HepG2 (cell line): ENCODE measurements around the gene DMXL2. TPM values are rescaled to one million over a fixed set of nuclear protein-coding genes. Genes with fewer than 3 reads are reported as not detected.
A peak's percentile ranks its signal among the peaks of the same experiment; 100 is the strongest.
"Not testable (repeated sequence)": the region's sequence is repeated elsewhere in the genome, so short reads cannot be mapped to it uniquely, and the experiment has no call there.

Experiments used
- ATAC-seq: fragments of 200-7000 bp; cut with Tn5 transposase; 3 replicates; pipeline ENCODE4 v1.9.1; 2020; ENCODE audit warnings: mild to moderate bottlenecking, moderate library complexity
- BruUV-seq: library from RNA; stranded (reverse); fragments of 400-500 nt; replicated peaks from 2 replicates; lab custom pipeline; 2021; lab: Mats Ljungman, UMichigan
- CTCF ChIA-PET: fragments of 300-600 bp; formaldehyde crosslinking; extraction: SDS; loops from one replicate; lab custom pipeline; 2021; ENCODE audit warnings: low total read pairs, inconsistent platforms, low intra/inter-chr PET ratio; lab: Yijun Ruan, JAX
- POLR2A ChIA-PET: fragments of 350-600 bp; sonication (Branson Sonifier 250); formaldehyde crosslinking; loops from one replicate; lab custom pipeline; 2020; ENCODE audit warnings: antibody characterized with exemption, inconsistent platforms; lab: Yijun Ruan, JAX
- DNase-seq: peaks from one replicate; pipeline ENCODE4 v3.0.0-alpha.2; 2015; ENCODE audit warnings: low spot score
- FAIRE-seq: peaks from 3 replicates; lab custom pipeline; 2011; peaks lifted over from hg19 to GRCh38; lab: Jason Lieb, UNC
- H2AFZ ChIP-seq: one replicate; pipeline ENCODE4 v1.6.1; 2011; ENCODE audit warnings: low read length, inconsistent platforms
- H3K27ac ChIP-seq: fragments of 300-600 bp; 3 replicates; pipeline ENCODE4 v1.8.0; 2011; ENCODE audit warnings: mixed run types, mild to moderate bottlenecking, mixed read lengths, low read length, inconsistent platforms; ENCODE audit not compliant: insufficient read depth; ENCODE audit errors: extremely low read length
- H3K27me3 ChIP-seq, 2 experiments: fragments of 200-600 bp in 1 of 2; 2 replicates in 1 of 2; 3 replicates in 1 of 2; pipeline versions ENCODE4 v1.6.0 to v1.8.0; 2011; ENCODE audit warnings: low read length in 2 of 2, mild to moderate bottlenecking in 2 of 2, moderate library complexity in 2 of 2, inconsistent platforms in 1 of 2; ENCODE audit not compliant: insufficient read depth in 2 of 2, control insufficient read depth in 1 of 2
- H3K36me3 ChIP-seq, 2 experiments: fragments of 200-600 bp in 1 of 2; replicated peaks in 1 of 2; 2 replicates in 1 of 2; 3 replicates in 1 of 2; pipeline versions ENCODE4 v1.5.1 to v1.8.0; 2011; ENCODE audit warnings: low read length in 2 of 2, inconsistent platforms in 1 of 2; ENCODE audit not compliant: insufficient read depth in 2 of 2, control insufficient read depth in 1 of 2
- H3K4me1 ChIP-seq: 2 replicates; pipeline ENCODE4 v1.5.1; 2012; ENCODE audit warnings: low read length, inconsistent platforms; ENCODE audit not compliant: insufficient read depth
- H3K4me2 ChIP-seq: 2 replicates; pipeline ENCODE4 v1.6.0; 2011; ENCODE audit warnings: low read depth, low read length, inconsistent platforms
- H3K4me3 ChIP-seq, 3 experiments: fragments of 200-600 bp in 1 of 3; sonication (generic), shearing (Covaris generic) in 1 of 3; replicated peaks in 1 of 3; 2 replicates each; pipeline ENCODE4 v1.5.1; 2011 to 2016; ENCODE audit warnings: low read length in 3 of 3, inconsistent platforms in 2 of 3, low read depth in 2 of 3, mild to moderate bottlenecking in 2 of 3, control low read depth in 1 of 3, mixed read lengths in 1 of 3; ENCODE audit not compliant: insufficient read depth in 1 of 3
- H3K79me2 ChIP-seq: one replicate; pipeline ENCODE4 v1.6.1; 2011; ENCODE audit warnings: low read length, inconsistent platforms; ENCODE audit not compliant: insufficient read depth
- H3K9ac ChIP-seq: 2 replicates; pipeline ENCODE4 v1.6.0; 2011; ENCODE audit warnings: mild to moderate bottlenecking, low read depth, low read length, inconsistent platforms; ENCODE audit not compliant: insufficient read depth
- H3K9me3 ChIP-seq: 2 replicates; pipeline ENCODE4 v1.5.1; 2012; ENCODE audit warnings: mild to moderate bottlenecking, low read length
- H4K20me1 ChIP-seq: 2 replicates; pipeline ENCODE4 v1.6.0; 2011; ENCODE audit warnings: inconsistent platforms, mild to moderate bottlenecking, low read length, moderate library complexity; ENCODE audit not compliant: insufficient read depth
- MYC ChIP-seq: sonication (generic); formaldehyde crosslinking; IDR thresholded peaks from 2 replicates; pipeline ENCODE4 v1.9.0; 2021; ENCODE audit warnings: missing genetic modification reagents, borderline replicate concordance
- POGZ ChIP-seq: sonication (generic); formaldehyde crosslinking; IDR thresholded peaks from 2 replicates; pipeline ENCODE4 v1.4.0; 2020; ENCODE audit warnings: mild to moderate bottlenecking, missing genetic modification reagents
- ZMYM4 ChIP-seq: sonication (generic); formaldehyde crosslinking; IDR thresholded peaks from 2 replicates; pipeline ENCODE4 v1.8.1; 2023; ENCODE audit warnings: mild to moderate bottlenecking, missing genetic modification reagents
- ZNF687 ChIP-seq: sonication (generic); formaldehyde crosslinking; IDR thresholded peaks from 2 replicates; pipeline ENCODE4 v1.5.1; 2020; ENCODE audit warnings: mild to moderate bottlenecking, missing genetic modification reagents, moderate library complexity
- WGBS: methylation state at CpG from one replicate; pipeline ENCODE4 v1.1.6; 2017; ENCODE audit warnings: low lambda C conversion rate; 5-methylcytosine and 5-hydroxymethylcytosine counted together
- in situ Hi-C: cut with HindIII; loops from 2 replicates; pipeline ENCODE4 v1.10.0; 2017; ENCODE audit warnings: low pct_unique_long_range_greater_than_20kb; ENCODE audit not compliant: extremely low pct_ligation_motif_present
- intact Hi-C: fragments of 100-400 bp; cut with micrococcal nuclease; formaldehyde crosslinking; loops from one replicate; pipeline ENCODE4 v1.10.0; 2022; ENCODE audit not compliant: unreplicated experiment
- polyA plus RNA-seq, 8 experiments: library from polyadenylated mRNA; depleted of rRNA in 3 of 8; stranded (reverse) in 7 of 8; unstranded in 1 of 8; fragments of >200 nt; fragmentation: Illumina TruSeq in 4 of 8; extraction: Trizol in 4 of 8; gene quantifications; 2 replicates each; pipeline versions ENCODE4 v1.2.1 to v1.2.3, GENCODE V29; 2011 to 2016; ENCODE audit warnings: low read depth in 4 of 8, missing spikeins in 1 of 8, mixed read lengths in 1 of 8; ENCODE audit not compliant: insufficient read depth in 1 of 8
- total RNA-seq, 5 experiments: library from RNA; depleted of rRNA; stranded (reverse); fragments of >200 nt; fragmentation: Illumina TruSeq; extraction: Trizol; gene quantifications; 2 replicates each; pipeline ENCODE4 v1.2.3, GENCODE V29; 2016; ENCODE audit warnings: low read depth in 1 of 5

DMXL2 gene
- total and polyA plus RNA-seq, 2 of the 13 experiments (the other 11 are each of a cell fraction or from before 2014, with no cell fraction given): 11.6 to 15.3 TPM

GRCh38 chr15:51568939-51569784, 53.4 kb downstream of the DMXL2 start:
- H3K27ac ChIP-seq, in situ Hi-C loops, BruUV-seq, POLR2A ChIA-PET, intact Hi-C loops, H3K9me3 ChIP-seq, H3K4me3 ChIP-seq, H3K36me3 ChIP-seq, H3K27me3 ChIP-seq, H3K79me2 ChIP-seq, FAIRE-seq, CTCF ChIA-PET, H2AFZ ChIP-seq, H3K9ac ChIP-seq, H4K20me1 ChIP-seq: not testable (repeated sequence)
- H3K4me2 ChIP-seq: 0 out of 2 replicates have a peak overlapping the region, but pooled peaks have one; percentile 7
- peaks cover 12% of the 10 kb centered on the region for H3K4me1 ChIP-seq
- ATAC-seq (peak; percentile 79), DNase-seq (peak; percentile 22)
- TF ChIP-seq MYC (CRISPR knock-in tag) (peak; percentile 50; the same call in 1 of the 2 replicates), POGZ (CRISPR knock-in tag) (peak; percentile 45; the same call in 1 of the 2 replicates), ZNF687 (CRISPR knock-in tag) (peak; percentile 50), ZMYM4 (CRISPR knock-in tag) (peak; percentile 74)
- 69% methylated on average over 6 of the region's 18 CpGs for WGBS
